ENCODE results near the gene CHRNB4.

- TF ChIP-seq CTCF (IDR thresholded peaks at IDR 0.05) (no peak), EZH2 (IDR thresholded peaks at IDR 0.05; ENCODE audit: borderline replicate concordance, insufficient read depth, low read depth, low read length, poor library complexity, severe bottlenecking) (no peak)
Measured at GRCh38 chr15:78640527-78641101, 396 bp downstream of the CHRNB4 start.
